Retina (tissue), 1 donor: ENCODE results near the gene ZNF500.
"Not testable (repeated sequence)": the region's sequence is repeated elsewhere in the genome, so short reads cannot be mapped to it uniquely, and the experiment has no call there.

ENCODE experiments used
- DNase-seq: peaks from one replicate; pipeline ENCODE4 v3.0.0-alpha.2; 2016

ZNF500 gene

GRCh38 chr16:4738370-4738769 is 28.6 kb downstream of the ZNF500 start:
- DNase-seq, result not testable (repeated sequence)

GRCh38 chr16:4737545-4737944 is 29.4 kb downstream of the ZNF500 start:
- no peak for DNase-seq

GRCh38 chr16:4736546-4736945 is 30.4 kb downstream of the ZNF500 start:
- DNase-seq, result no peak

- DNase-seq, result peak; percentile 88
Observed at GRCh38 chr16:4734730-4735535, 32.0 kb downstream of the ZNF500 start.

GRCh38 chr16:4734063-4734729 is 32.8 kb downstream of the ZNF500 start, which contains the start of the genes ANKS3 and DNAAF8:
Gene ANKS3, minus strand, starts transcription at chr16:4734271. Its CDS starts 4,122 bp downstream, at chr16:4730149.
Gene DNAAF8, plus strand, starts transcription at chr16:4734537. Its CDS starts 1,978 bp downstream, at chr16:4736515.
- DNase-seq, result peak; percentile 91

GRCh38 chr16:4733747-4734062 is 33.3 kb downstream of the ZNF500 start:
- no peak for DNase-seq

GRCh38 chr16:4733211-4733742 is 33.7 kb downstream of the ZNF500 start:
- DNase-seq, result no peak

- DNase-seq, result no peak
Observed at GRCh38 chr16:4729876-4730275, 37.1 kb downstream of the ZNF500 start.

- DNase-seq, result no peak
Observed at GRCh38 chr16:4728676-4729075, 38.3 kb downstream of the ZNF500 start.

- no peak for DNase-seq
Observed at GRCh38 chr16:4726616-4727015, 40.3 kb downstream of the ZNF500 start.

- no peak for DNase-seq
Observed at GRCh38 chr16:4724661-4725270, 42.2 kb downstream of the ZNF500 start.

GRCh38 chr16:4723071-4723767 is 43.7 kb downstream of the ZNF500 start:
- no peak for DNase-seq

- DNase-seq, result no peak
Observed at GRCh38 chr16:4718466-4718865, 48.5 kb downstream of the ZNF500 start.

- DNase-seq, result no peak
Observed at GRCh38 chr16:4714996-4715395, 52.0 kb downstream of the ZNF500 start.

- DNase-seq, result no peak
Observed at GRCh38 chr16:4713663-4714501, 53.1 kb downstream of the ZNF500 start.

GRCh38 chr16:4709481-4709880 is 57.5 kb downstream of the ZNF500 start:
- DNase-seq, result no peak

GRCh38 chr16:4706871-4707270 is 60.1 kb downstream of the ZNF500 start:
- no peak for DNase-seq

GRCh38 chr16:4704913-4705312 is 62.0 kb downstream of the ZNF500 start:
- no peak for DNase-seq

GRCh38 chr16:4704491-4704890 is 62.5 kb downstream of the ZNF500 start:
- DNase-seq, result no peak

GRCh38 chr16:4703906-4704305 is 63.1 kb downstream of the ZNF500 start:
- no peak for DNase-seq

- DNase-seq, result no peak
Observed at GRCh38 chr16:4702466-4702808, 64.5 kb downstream of the ZNF500 start.

GRCh38 chr16:4701791-4702465 is 65.0 kb downstream of the ZNF500 start:
- DNase-seq, result no peak
